Anterior cingulate cortex (tissue), 58 donors: ENCODE data around the gene TRAM1L1.

Source experiments
- DNase-seq, 58 donors: peaks; one replicate each; lab custom pipeline; 2025; lab: John Stamatoyannopoulos, UW

TRAM1L1 gene

GRCh38 chr4:117084866-117085701, at the start of gene TRAM1L1:
Gene TRAM1L1 (minus strand): TSS chr4:117085576. CDS start chr4:117085393, 183 bp downstream.
- peak; percentile 5 to 81 (median 62) for DNase-seq

DNA sequence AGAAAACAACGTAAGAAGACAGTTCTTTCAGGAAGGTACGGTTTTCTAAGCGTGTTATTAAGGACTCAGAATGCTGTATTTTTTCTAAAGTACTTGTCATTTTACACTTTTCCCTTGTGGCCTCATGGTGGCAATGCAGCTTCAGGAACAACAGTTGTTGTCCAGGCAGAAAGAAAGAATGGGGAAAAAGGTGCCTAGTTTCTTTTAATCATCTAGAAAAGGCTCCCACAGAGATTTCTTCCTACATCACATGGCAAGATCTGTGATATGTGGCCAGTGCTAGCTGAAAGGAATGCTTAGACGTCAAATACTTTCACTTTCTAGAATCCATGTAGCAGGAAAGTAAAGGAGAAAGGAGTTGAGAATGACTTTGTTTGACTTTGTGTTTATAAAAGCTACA, 49.0 kb upstream of the TRAM1L1 start:
- DNase-seq: peak in 37 of 58 donors; percentile 0 to 60 (median 12)

DNA sequence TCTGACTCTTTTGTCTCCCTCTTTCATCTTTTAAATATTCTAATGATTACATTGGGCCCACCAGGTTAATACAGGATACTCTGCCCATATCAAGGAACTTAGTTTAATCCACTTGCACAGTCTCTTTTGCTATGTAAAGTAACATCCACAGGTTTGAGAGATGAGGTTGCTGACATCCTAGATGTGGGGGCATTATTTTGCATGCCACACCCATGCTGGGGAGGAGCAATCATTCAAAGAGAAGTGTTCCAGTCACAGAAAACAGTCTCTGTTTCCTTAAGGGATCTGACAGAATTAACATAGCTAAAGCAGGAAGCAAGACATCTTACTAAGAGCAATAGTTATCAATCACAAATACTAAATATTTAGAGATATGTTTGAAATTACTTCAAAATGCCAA, 11.5 kb upstream of the TRAM1L1 start:
- DNase-seq: no peak

- DNase-seq: no peak
These were observed 11.1 kb upstream of the TRAM1L1 start for GRCh38 chr4:117096462-117096861.

- no peak for DNase-seq
These were observed 8.2 kb upstream of the TRAM1L1 start for GRCh38 chr4:117093571-117093970.

- DNase-seq: no peak
These were observed 7.6 kb downstream of the TRAM1L1 start for GRCh38 chr4:117077760-117078159.

DNA sequence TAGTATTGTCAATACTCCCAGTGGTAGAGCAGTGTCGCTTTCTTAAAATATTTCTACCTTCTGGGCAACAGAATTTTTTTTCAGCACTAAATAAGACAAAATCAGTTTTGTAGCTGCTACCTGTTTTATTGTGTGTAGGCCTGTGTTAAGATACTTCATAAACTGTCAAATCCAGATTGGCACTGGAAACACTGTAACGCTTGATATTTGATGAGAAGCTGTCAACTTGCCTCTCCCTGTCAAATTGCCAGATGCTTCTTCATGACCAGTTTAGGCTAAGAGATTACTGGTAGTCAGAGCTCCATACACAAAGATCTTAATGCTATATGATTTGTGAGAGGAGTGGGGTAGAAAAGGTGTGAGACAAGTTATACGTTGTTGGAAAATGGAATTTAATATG, 17.3 kb downstream of the TRAM1L1 start:
- no peak for DNase-seq

GRCh38 chr4:117063961-117064696, 21.2 kb downstream of the TRAM1L1 start:
- no peak for DNase-seq

DNA sequence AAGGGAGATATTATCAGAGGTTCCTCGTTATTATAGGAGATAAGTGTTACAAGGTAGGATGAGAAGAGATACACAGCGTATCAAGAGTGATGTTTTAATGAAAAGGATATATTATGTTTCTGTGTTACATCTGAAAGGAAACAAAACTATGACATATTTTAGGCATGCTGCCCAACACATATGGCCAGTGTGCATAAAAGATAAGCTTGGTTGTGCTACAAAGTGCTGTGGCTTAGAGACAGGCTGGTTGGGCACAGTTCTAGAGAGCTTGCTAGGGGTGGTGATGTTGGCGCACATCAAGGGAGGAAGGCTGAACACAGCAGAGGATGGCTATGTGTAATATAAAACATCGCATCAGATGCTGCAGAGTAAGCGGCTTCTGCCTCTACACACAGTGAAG, 42.4 kb downstream of the TRAM1L1 start:
- no peak for DNase-seq
